Measurements from ENCODE around the gene MACROH2A1. TPM values are rescaled to one million over a fixed set of nuclear protein-coding genes. Genes with fewer than 3 reads are reported as not detected.

The MACROH2A1 gene
- total and polyA plus RNA-seq, 2 donors (not counting 1 experiment from before 2014, with no cell fraction given), result 95.6 to 191 TPM

GRCh38 chr5:135329913-135330797 lies 68.9 kb downstream of the MACROH2A1 start:
- H3K4me3 ChIP-seq (replicated peaks in 1 of 4; ENCODE audit: control extremely low read depth in 1 of 4, insufficient read depth in 1 of 4, low read depth in 3 of 4, low read length in 4 of 4), result no peak overlapping the region
- no peak for DNase-seq (ENCODE audit: low read depth in 2 of 2)
- no peak overlapping the region for H3K9ac ChIP-seq (ENCODE audit: insufficient read depth, low read length)
- H3K4me2 ChIP-seq (ENCODE audit: extremely low read depth, insufficient read depth, low read length), result no peak overlapping the region
- H3K4me1 ChIP-seq (ENCODE audit: control insufficient read depth, extremely low read depth, insufficient read depth, low read length), result no peaks in the 10 kb centered on the region
- H4K20me1 ChIP-seq (ENCODE audit: control insufficient read depth, extremely low read depth, insufficient read depth, low read length), result no peaks in the 10 kb centered on the region
- H3K27ac ChIP-seq (ENCODE audit: insufficient read depth, low read length), result no peak overlapping the region
- H3K27me3 ChIP-seq (ENCODE audit: control insufficient read depth, insufficient read depth, low read length), result no peaks in the 10 kb centered on the region
- no peaks in the 10 kb centered on the region for H3K9me3 ChIP-seq (ENCODE audit: control insufficient read depth, insufficient read depth, low read depth, low read length)
- no peaks in the 10 kb centered on the region for H3K79me2 ChIP-seq (ENCODE audit: control insufficient read depth, insufficient read depth, low read length)
- H3K36me3 ChIP-seq (ENCODE audit: control insufficient read depth, insufficient read depth, low read length), result peaks cover 1% of the 10 kb centered on the region
- H2AFZ ChIP-seq (ENCODE audit: low read length), result no peak overlapping the region
- TF ChIP-seq EZH2 (IDR thresholded peaks at IDR 0.05; ENCODE audit: low read length, missing control alignments) (no peak), CTCF (conservative IDR thresholded peaks at IDR 0.05 in 1 of 2, IDR thresholded peaks at IDR 0.05 in 1 of 2; ENCODE audit: low read depth in 1 of 2, low read length in 2 of 2) (no peak)

GRCh38 chr5:135329066-135329912 lies 69.7 kb downstream of the MACROH2A1 start:
- H3K79me2 ChIP-seq (ENCODE audit: control insufficient read depth, insufficient read depth, low read length), result no peaks in the 10 kb centered on the region
- H3K9ac ChIP-seq (ENCODE audit: insufficient read depth, low read length), result no peak overlapping the region
- no peak for DNase-seq (ENCODE audit: low read depth in 2 of 2)
- TF ChIP-seq CTCF (conservative IDR thresholded peaks at IDR 0.05 in 1 of 2, IDR thresholded peaks at IDR 0.05 in 1 of 2; ENCODE audit: low read depth in 1 of 2, low read length in 2 of 2) (no peak), EZH2 (IDR thresholded peaks at IDR 0.05; ENCODE audit: low read length, missing control alignments) (no peak)
- H3K27ac ChIP-seq (ENCODE audit: insufficient read depth, low read length), result no peak overlapping the region
- no peaks in the 10 kb centered on the region for H3K4me1 ChIP-seq (ENCODE audit: control insufficient read depth, extremely low read depth, insufficient read depth, low read length)
- no peak overlapping the region for H3K4me2 ChIP-seq (ENCODE audit: extremely low read depth, insufficient read depth, low read length)
- H2AFZ ChIP-seq (ENCODE audit: low read length), result no peak overlapping the region
- H3K36me3 ChIP-seq (ENCODE audit: control insufficient read depth, insufficient read depth, low read length), result peaks cover 1% of the 10 kb centered on the region
- no peaks in the 10 kb centered on the region for H4K20me1 ChIP-seq (ENCODE audit: control insufficient read depth, extremely low read depth, insufficient read depth, low read length)
- H3K4me3 ChIP-seq (replicated peaks in 1 of 4; ENCODE audit: control extremely low read depth in 1 of 4, insufficient read depth in 1 of 4, low read depth in 3 of 4, low read length in 4 of 4), result no peak overlapping the region
- no peaks in the 10 kb centered on the region for H3K9me3 ChIP-seq (ENCODE audit: control insufficient read depth, insufficient read depth, low read depth, low read length)
- H3K27me3 ChIP-seq (ENCODE audit: control insufficient read depth, insufficient read depth, low read length), result no peaks in the 10 kb centered on the region

- Histone ChIP-seq H3K9me3 (ENCODE audit: control insufficient read depth, insufficient read depth, low read depth, low read length) (no peaks in the 10 kb centered on the region), H3K36me3 (ENCODE audit: control insufficient read depth, insufficient read depth, low read length) (no peaks in the 10 kb centered on the region), H4K20me1 (ENCODE audit: control insufficient read depth, extremely low read depth, insufficient read depth, low read length) (no peaks in the 10 kb centered on the region), H2AFZ (ENCODE audit: low read length) (no peak overlapping the region), H3K9ac (ENCODE audit: insufficient read depth, low read length) (no peak overlapping the region), H3K4me2 (ENCODE audit: extremely low read depth, insufficient read depth, low read length) (no peak overlapping the region), H3K79me2 (ENCODE audit: control insufficient read depth, insufficient read depth, low read length) (no peaks in the 10 kb centered on the region), H3K27me3 (ENCODE audit: control insufficient read depth, insufficient read depth, low read length) (no peaks in the 10 kb centered on the region), H3K27ac (ENCODE audit: insufficient read depth, low read length) (no peak overlapping the region), H3K4me3 (replicated peaks in 1 of 4; ENCODE audit: control extremely low read depth in 1 of 4, insufficient read depth in 1 of 4, low read depth in 3 of 4, low read length in 4 of 4) (no peak overlapping the region), H3K4me1 (ENCODE audit: control insufficient read depth, extremely low read depth, insufficient read depth, low read length) (no peaks in the 10 kb centered on the region)
- TF ChIP-seq EZH2 (IDR thresholded peaks at IDR 0.05; ENCODE audit: low read length, missing control alignments), result no peak
- no peak for TF ChIP-seq CTCF (conservative IDR thresholded peaks at IDR 0.05 in 1 of 2, IDR thresholded peaks at IDR 0.05 in 1 of 2; ENCODE audit: low read depth in 1 of 2, low read length in 2 of 2)
- no peak for DNase-seq (ENCODE audit: low read depth in 2 of 2)
Observed at GRCh38 chr5:135328128-135328687, 70.8 kb downstream of the MACROH2A1 start.
